IPS-18c (cell line): ENCODE results near the gene BPIFB3.

Experiments
- H3K4me3 ChIP-seq: 2 replicates; pipeline ENCODE4 v1.7.0; 2013; ENCODE audit warnings: low read depth, mild to moderate bottlenecking, low read length, moderate library complexity; ENCODE audit not compliant: insufficient read depth
- H3K9me3 ChIP-seq: one replicate; pipeline ENCODE4 v1.6.1; 2013; ENCODE audit warnings: mild to moderate bottlenecking, low read length, moderate library complexity; ENCODE audit not compliant: control insufficient read depth, insufficient read depth

The BPIFB3 gene

GRCh38 chr20:33070111-33071053 lies 16.7 kb downstream of the BPIFB3 start:
- H3K9me3 ChIP-seq, result no peaks in the 10 kb centered on the region
- H3K4me3 ChIP-seq, result no peak overlapping the region

- H3K9me3 ChIP-seq, result no peaks in the 10 kb centered on the region
- no peak overlapping the region for H3K4me3 ChIP-seq
Measured at GRCh38 chr20:33071198-33071597, 17.5 kb downstream of the BPIFB3 start.

- Histone ChIP-seq H3K9me3 (no peaks in the 10 kb centered on the region), H3K4me3 (no peak overlapping the region)
Measured at GRCh38 chr20:33072362-33072761, 18.7 kb downstream of the BPIFB3 start.

GRCh38 chr20:33072813-33073212 lies 19.1 kb downstream of the BPIFB3 start:
- Histone ChIP-seq H3K4me3 (no peak overlapping the region), H3K9me3 (no peaks in the 10 kb centered on the region)

GRCh38 chr20:33074675-33075074 lies 21.0 kb downstream of the BPIFB3 start:
- Histone ChIP-seq H3K4me3 (no peak overlapping the region), H3K9me3 (no peaks in the 10 kb centered on the region)

- no peaks in the 10 kb centered on the region for H3K9me3 ChIP-seq
- H3K4me3 ChIP-seq, result no peak overlapping the region
Measured at GRCh38 chr20:33075281-33075680, 21.6 kb downstream of the BPIFB3 start.

- Histone ChIP-seq H3K4me3 (no peak overlapping the region), H3K9me3 (no peaks in the 10 kb centered on the region)
Measured at GRCh38 chr20:33076662-33077372, 23.1 kb downstream of the BPIFB3 start.

GRCh38 chr20:33079259-33079658 lies 25.6 kb downstream of the BPIFB3 start, which contains the start of gene BPIFB4:
TSS of gene BPIFB4 (plus strand) at chr20:33079643. CDS start at chr20:33081527, 1,884 bp downstream.
- no peaks in the 10 kb centered on the region for H3K9me3 ChIP-seq
- no peak within 1 kb of the TSS for H3K4me3 ChIP-seq

- Histone ChIP-seq H3K9me3 (no peaks in the 10 kb centered on the region), H3K4me3 (no peak overlapping the region)
Measured at GRCh38 chr20:33081411-33082154, 27.9 kb downstream of the BPIFB3 start.

GRCh38 chr20:33082546-33082945 lies 28.8 kb downstream of the BPIFB3 start:
- Histone ChIP-seq H3K4me3 (no peak overlapping the region), H3K9me3 (no peaks in the 10 kb centered on the region)

GRCh38 chr20:33083544-33084340 lies 30.0 kb downstream of the BPIFB3 start:
- H3K9me3 ChIP-seq, result no peaks in the 10 kb centered on the region

GRCh38 chr20:33084722-33085121 lies 31.0 kb downstream of the BPIFB3 start:
- no peaks in the 10 kb centered on the region for H3K9me3 ChIP-seq
- no peak overlapping the region for H3K4me3 ChIP-seq

More at GRCh38 chr20:33083544-33084340, 30.0 kb downstream of the BPIFB3 start:
- no peak overlapping the region for H3K4me3 ChIP-seq

- no peaks in the 10 kb centered on the region for H3K9me3 ChIP-seq
- no peak overlapping the region for H3K4me3 ChIP-seq
Measured at GRCh38 chr20:33086052-33086722, 32.5 kb downstream of the BPIFB3 start.

GRCh38 chr20:33091147-33091546 lies 37.4 kb downstream of the BPIFB3 start:
- no peak overlapping the region for H3K4me3 ChIP-seq
- H3K9me3 ChIP-seq, result no peaks in the 10 kb centered on the region

GRCh38 chr20:33091693-33092092 lies 38.0 kb downstream of the BPIFB3 start:
- Histone ChIP-seq H3K9me3 (no peaks in the 10 kb centered on the region), H3K4me3 (no peak overlapping the region)

- Histone ChIP-seq H3K4me3 (no peak overlapping the region), H3K9me3 (no peaks in the 10 kb centered on the region)
Measured at GRCh38 chr20:33092361-33092760, 38.7 kb downstream of the BPIFB3 start.
